ENCODE data around the gene DNAAF5. TPM values are rescaled to one million over a fixed set of nuclear protein-coding genes. Genes with fewer than 3 reads are reported as not detected.
A peak's percentile ranks its signal among the peaks of the same experiment; 100 is the strongest.
"Not testable (repeated sequence)": the region's sequence is repeated elsewhere in the genome, so short reads cannot be mapped to it uniquely, and the experiment has no call there.

Gene DNAAF5
- polyA plus RNA-seq, 4 donors, result 29.2 to 45.5 (median 36.3) TPM

GRCh38 chr7:802500-803242, 76.2 kb downstream of the DNAAF5 start:
- no peak for DNase-seq (ENCODE audit: low read depth in 4 of 4, low spot score in 2 of 4)

GRCh38 chr7:803243-803635, 76.7 kb downstream of the DNAAF5 start:
- no peak for DNase-seq (ENCODE audit: low read depth in 4 of 4, low spot score in 2 of 4)

- not testable (repeated sequence) for DNase-seq (ENCODE audit: low read depth in 4 of 4, low spot score in 2 of 4)
Measured at GRCh38 chr7:803796-804195, 77.3 kb downstream of the DNAAF5 start.

GRCh38 chr7:805261-805660, 78.8 kb downstream of the DNAAF5 start:
- peak in 2 of 4 donors; percentile 44 to 49 for DNase-seq (ENCODE audit: low read depth in 4 of 4, low spot score in 2 of 4)

GRCh38 chr7:815284-816216, 89.1 kb downstream of the DNAAF5 start:
- peak in 1 of 4 donors; percentile 53 for DNase-seq (ENCODE audit: low read depth in 4 of 4, low spot score in 2 of 4)

GRCh38 chr7:816300-816750, 89.8 kb downstream of the DNAAF5 start:
- peak; percentile 69 to 97 (median 90) for DNase-seq (ENCODE audit: low read depth in 4 of 4, low spot score in 2 of 4)

- no peak for DNase-seq (ENCODE audit: low read depth in 4 of 4, low spot score in 2 of 4)
Measured at GRCh38 chr7:816751-817671, 90.5 kb downstream of the DNAAF5 start.

GRCh38 chr7:818031-818699, 91.7 kb downstream of the DNAAF5 start:
- no peak for DNase-seq (ENCODE audit: low read depth in 4 of 4, low spot score in 2 of 4)

- no peak for DNase-seq (ENCODE audit: low read depth in 4 of 4, low spot score in 2 of 4)
Measured at GRCh38 chr7:820341-820740, 93.8 kb downstream of the DNAAF5 start.

GRCh38 chr7:821688-822087, 95.2 kb downstream of the DNAAF5 start:
- DNase-seq (ENCODE audit: low read depth in 4 of 4, low spot score in 2 of 4), result no peak

GRCh38 chr7:822692-823276, 96.3 kb downstream of the DNAAF5 start:
- no peak for DNase-seq (ENCODE audit: low read depth in 4 of 4, low spot score in 2 of 4)

- DNase-seq (ENCODE audit: low read depth in 4 of 4, low spot score in 2 of 4), result no peak
Measured at GRCh38 chr7:823649-824048, 97.2 kb downstream of the DNAAF5 start.

GRCh38 chr7:824081-824480, 97.6 kb downstream of the DNAAF5 start:
- DNase-seq (ENCODE audit: low read depth in 4 of 4, low spot score in 2 of 4), result no peak

GRCh38 chr7:824664-825063, 98.2 kb downstream of the DNAAF5 start:
- DNase-seq (ENCODE audit: low read depth in 4 of 4, low spot score in 2 of 4), result no peak

GRCh38 chr7:825386-825785, 98.9 kb downstream of the DNAAF5 start:
- no peak for DNase-seq (ENCODE audit: low read depth in 4 of 4, low spot score in 2 of 4)

GRCh38 chr7:826230-826917, 99.9 kb downstream of the DNAAF5 start:
- no peak for DNase-seq (ENCODE audit: low read depth in 4 of 4, low spot score in 2 of 4)

GRCh38 chr7:828793-829561, 102.5 kb downstream of the DNAAF5 start:
- DNase-seq (ENCODE audit: low read depth in 4 of 4, low spot score in 2 of 4), result no peak

- DNase-seq (ENCODE audit: low read depth in 4 of 4, low spot score in 2 of 4), result no peak
Measured at GRCh38 chr7:830069-830468, 103.6 kb downstream of the DNAAF5 start.
